Measurements from ENCODE around the gene OTUD1.

GRCh38 chr10:23436983-23437382, 1.9 kb upstream of the OTUD1 start:
- TF ChIP-seq, protein P1, sequence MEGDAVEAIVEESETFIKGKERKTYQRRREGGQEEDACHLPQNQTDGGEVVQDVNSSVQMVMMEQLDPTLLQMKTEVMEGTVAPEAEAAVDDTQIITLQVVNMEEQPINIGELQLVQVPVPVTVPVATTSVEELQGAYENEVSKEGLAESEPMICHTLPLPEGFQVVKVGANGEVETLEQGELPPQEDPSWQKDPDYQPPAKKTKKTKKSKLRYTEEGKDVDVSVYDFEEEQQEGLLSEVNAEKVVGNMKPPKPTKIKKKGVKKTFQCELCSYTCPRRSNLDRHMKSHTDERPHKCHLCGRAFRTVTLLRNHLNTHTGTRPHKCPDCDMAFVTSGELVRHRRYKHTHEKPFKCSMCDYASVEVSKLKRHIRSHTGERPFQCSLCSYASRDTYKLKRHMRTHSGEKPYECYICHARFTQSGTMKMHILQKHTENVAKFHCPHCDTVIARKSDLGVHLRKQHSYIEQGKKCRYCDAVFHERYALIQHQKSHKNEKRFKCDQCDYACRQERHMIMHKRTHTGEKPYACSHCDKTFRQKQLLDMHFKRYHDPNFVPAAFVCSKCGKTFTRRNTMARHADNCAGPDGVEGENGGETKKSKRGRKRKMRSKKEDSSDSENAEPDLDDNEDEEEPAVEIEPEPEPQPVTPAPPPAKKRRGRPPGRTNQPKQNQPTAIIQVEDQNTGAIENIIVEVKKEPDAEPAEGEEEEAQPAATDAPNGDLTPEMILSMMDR (conservative IDR thresholded peaks at IDR 0.05; ENCODE audit: low read depth, low read length), result no peak
- TF ChIP-seq EZH2 (IDR thresholded peaks at IDR 0.05; ENCODE audit: borderline replicate concordance, low read depth, low read length, poor library complexity, severe bottlenecking), result no peak

Measured in A673 (cell line).